CD14-positive monocyte (primary cell): Measurements from ENCODE around the gene DCC. TPM values are rescaled to one million over a fixed set of nuclear protein-coding genes. Genes with fewer than 3 reads are reported as not detected.

ENCODE experiments used
- DNase-seq, 3 donors: peaks; one replicate each; pipeline ENCODE4 v3.0.0-alpha.2; 2011 to 2022
- H2AFZ ChIP-seq: 2 replicates; pipeline ENCODE4 v1.6.0; 2012; ENCODE audit warnings: mild to moderate bottlenecking, low read depth, low read length, inconsistent platforms; ENCODE audit not compliant: insufficient read depth, poor library complexity, severe bottlenecking
- H3K27ac ChIP-seq, 2 donors: 1 replicate in 1 of 2; 2 replicates in 1 of 2; pipeline ENCODE4 v1.5.1; 2012 to 2013; ENCODE audit warnings: low read length in 2 of 2, control low read depth in 1 of 2, inconsistent platforms in 1 of 2, low read depth in 1 of 2, mild to moderate bottlenecking in 1 of 2
- H3K27me3 ChIP-seq, 2 donors: one replicate each; pipeline versions ENCODE4 v1.6.0 to v1.6.1; 2011 to 2013; ENCODE audit warnings: low read length in 2 of 2; ENCODE audit not compliant: control insufficient read depth in 2 of 2, insufficient read depth in 2 of 2
- H3K36me3 ChIP-seq, 2 donors: replicated peaks in 1 of 2; 1 replicate in 1 of 2; 2 replicates in 1 of 2; pipeline versions ENCODE4 v1.5.1 to v1.6.1; 2012 to 2013; ENCODE audit warnings: low read length in 2 of 2, control low read depth in 1 of 2, inconsistent platforms in 1 of 2, mild to moderate bottlenecking in 1 of 2; ENCODE audit not compliant: insufficient read depth in 2 of 2, control insufficient read depth in 1 of 2
- H3K4me1 ChIP-seq, 2 donors: 1 replicate in 1 of 2; 2 replicates in 1 of 2; pipeline versions ENCODE4 v1.5.1 to v1.6.1; 2012 to 2013; ENCODE audit warnings: low read length in 2 of 2, control low read depth in 1 of 2, inconsistent platforms in 1 of 2, mild to moderate bottlenecking in 1 of 2, moderate library complexity in 1 of 2; ENCODE audit not compliant: insufficient read depth in 2 of 2, control insufficient read depth in 1 of 2
- H3K4me2 ChIP-seq: replicated peaks from 2 replicates; pipeline ENCODE3; 2012; ENCODE audit warnings: low read length, moderate library complexity, mild to moderate bottlenecking; ENCODE audit not compliant: poor library complexity, severe bottlenecking; ENCODE audit errors: extremely low read depth
- H3K4me3 ChIP-seq, 3 experiments: fragments of 200-600 bp in 1 of 3; sonication (generic) in 1 of 3; replicated peaks in 1 of 3; 1 replicate in 2 of 3; 2 replicates in 1 of 3; pipeline ENCODE4 v1.5.1; 2011 to 2013; ENCODE audit warnings: low read length in 3 of 3, mild to moderate bottlenecking in 3 of 3, control low read depth in 2 of 3, low read depth in 2 of 3, inconsistent platforms in 1 of 3, moderate library complexity in 1 of 3
- H3K79me2 ChIP-seq: 2 replicates; pipeline ENCODE4 v1.6.0; 2012; ENCODE audit warnings: mild to moderate bottlenecking, control low read depth, inconsistent platforms, low read length, moderate library complexity; ENCODE audit not compliant: insufficient read depth
- H3K9ac ChIP-seq: 2 replicates; pipeline ENCODE4 v1.6.0; 2017; ENCODE audit warnings: low read length, mild to moderate bottlenecking; ENCODE audit not compliant: insufficient read depth, poor library complexity, severe bottlenecking
- H3K9me3 ChIP-seq, 2 donors: replicated peaks in 1 of 2; 1 replicate in 1 of 2; 2 replicates in 1 of 2; pipeline versions ENCODE4 v1.5.1 to v1.6.1; 2012 to 2013; ENCODE audit warnings: low read length in 2 of 2, control low read depth in 1 of 2; ENCODE audit not compliant: control insufficient read depth in 1 of 2, insufficient read depth in 1 of 2
- H4K20me1 ChIP-seq: 2 replicates; pipeline ENCODE4 v1.6.0; 2012; ENCODE audit warnings: mild to moderate bottlenecking, low read length, control low read depth, moderate library complexity; ENCODE audit not compliant: insufficient read depth
- H3K27ac Mint-ChIP-seq, 7 donors: one replicate each; pipeline ENCODE4 v1.8.0; 2020; ENCODE audit warnings: mild to moderate bottlenecking in 7 of 7, mixed read lengths in 7 of 7, moderate library complexity in 6 of 7, inconsistent platforms in 2 of 7
- H3K27me3 Mint-ChIP-seq, 3 donors: one replicate each; pipeline ENCODE4 v1.8.0; 2021 to 2022; ENCODE audit warnings: low read depth in 3 of 3, mild to moderate bottlenecking in 3 of 3, mixed read lengths in 3 of 3, moderate library complexity in 3 of 3, inconsistent platforms in 1 of 3
- H3K36me3 Mint-ChIP-seq, 2 donors: one replicate each; pipeline ENCODE4 v1.8.0; 2020; ENCODE audit warnings: mixed read lengths in 2 of 2, inconsistent platforms in 1 of 2, mild to moderate bottlenecking in 1 of 2
- H3K4me1 Mint-ChIP-seq: one replicate; pipeline ENCODE4 v1.8.0; 2020; ENCODE audit warnings: mild to moderate bottlenecking, mixed read lengths
- H3K4me3 Mint-ChIP-seq, 2 donors: one replicate each; pipeline ENCODE4 v1.8.0; 2020; ENCODE audit warnings: mild to moderate bottlenecking in 2 of 2, mixed read lengths in 2 of 2, moderate library complexity in 1 of 2
- H3K9me3 Mint-ChIP-seq, 7 donors: one replicate each; pipeline ENCODE4 v1.8.0; 2020 to 2022; ENCODE audit warnings: mixed read lengths in 7 of 7, mild to moderate bottlenecking in 6 of 7, moderate library complexity in 6 of 7, inconsistent platforms in 2 of 7
- CTCF ChIP-seq: fragments of 200-600 bp; IDR thresholded peaks from one replicate; pipeline ENCODE4 v1.8.0; 2022; ENCODE audit warnings: antibody characterized with exemption, mild to moderate bottlenecking
- WGBS: methylation state at CpG from one replicate; pipeline ENCODE4 v1.1.5; 2013; ENCODE audit warnings: missing lambda C conversion rate; ENCODE audit not compliant: insufficient coverage; 5-methylcytosine and 5-hydroxymethylcytosine counted together
- intact Hi-C, 2 donors: fragments of 100-400 bp; cut with micrococcal nuclease; formaldehyde crosslinking; loops; one replicate each; pipeline versions ENCODE4 v1.15.0 to v1.15.1; 2023
- polyA plus RNA-seq, 3 donors: library from polyadenylated mRNA; depleted of rRNA in 1 of 3; unstranded in 2 of 3; stranded (reverse) in 1 of 3; fragments of 300-500 nt in 2 of 3; fragments of >200 nt in 1 of 3; fragmentation: Illumina TruSeq in 2 of 3; gene quantifications; 1 replicate in 2 of 3; 2 replicates in 1 of 3; pipeline ENCODE4 v1.2.3, GENCODE V29; 2012 to 2021

DCC gene
- polyA plus RNA-seq, 3 donors: not detected

DNA sequence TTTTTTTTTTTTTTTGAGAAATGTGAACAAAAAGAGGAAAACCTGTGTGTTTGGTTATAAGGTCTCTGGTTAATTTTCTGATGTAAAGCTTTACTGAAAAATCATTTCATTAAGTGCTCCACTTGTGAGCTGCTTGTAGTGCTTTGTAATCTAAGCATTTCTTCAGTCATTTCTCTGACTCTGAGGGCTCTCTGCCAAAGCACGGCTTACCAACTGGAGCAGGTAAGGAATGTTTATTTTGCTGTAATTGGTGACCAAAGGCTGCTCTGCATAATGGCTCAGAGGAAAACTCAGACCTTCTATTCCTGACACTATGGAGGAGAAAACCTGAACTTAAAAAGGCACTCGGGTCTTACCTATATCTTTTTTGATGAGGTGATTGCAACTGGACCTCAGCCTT lies 1035.6 kb downstream of the DCC start:
- Mint-ChIP-seq H3K4me3 (no peak overlapping the region), H3K4me1 (no peaks in the 10 kb centered on the region), H3K27me3 (no peaks in the 10 kb centered on the region), H3K36me3 (no peaks in the 10 kb centered on the region), H3K27ac (no peak overlapping the region), H3K9me3 (peaks cover 0 to 4% (median 0%) of the 10 kb centered on the region in 7 donors)
- Histone ChIP-seq H3K9ac (no peak overlapping the region), H2AFZ (no peak overlapping the region), H3K4me3 (no peak overlapping the region), H3K27me3 (no peaks in the 10 kb centered on the region), H4K20me1 (no peaks in the 10 kb centered on the region), H3K79me2 (no peaks in the 10 kb centered on the region), H3K36me3 (no peaks in the 10 kb centered on the region), H3K4me2 (no peak overlapping the region), H3K4me1 (no peaks in the 10 kb centered on the region), H3K9me3 (no peaks in the 10 kb centered on the region), H3K27ac (no peak overlapping the region)
- no peak for DNase-seq
- intact Hi-C loops: no loop called here
- no peak for TF ChIP-seq CTCF
- no CpG with 5 or more reads among the region's 2 CpGs for WGBS

DNA sequence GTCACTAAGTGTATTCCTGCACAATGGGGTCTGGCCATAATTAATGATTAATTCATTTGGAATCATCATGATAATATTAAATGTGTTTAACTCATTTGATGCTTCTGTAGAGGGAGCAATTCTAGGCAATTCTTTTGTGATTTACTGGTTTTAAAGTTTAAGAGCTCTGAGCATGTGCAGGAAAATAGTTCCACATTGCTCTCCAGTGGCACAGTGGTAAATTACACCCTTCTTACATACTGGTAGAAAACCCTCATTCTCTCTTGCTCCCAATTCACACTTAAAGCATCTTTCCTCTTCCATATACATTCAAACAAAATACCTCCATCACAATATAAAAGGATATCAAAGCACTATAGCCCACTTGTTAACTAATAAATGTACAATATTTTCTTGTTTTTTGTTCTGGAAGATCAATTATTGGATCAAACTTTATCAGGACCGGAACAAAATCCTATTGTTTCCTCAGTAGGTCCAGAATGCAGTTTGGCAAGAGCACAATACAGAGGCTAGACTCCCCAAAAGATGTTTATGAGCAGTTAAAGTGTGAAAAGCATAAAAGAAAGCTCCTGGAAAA lies 1040.2 kb downstream of the DCC start:
- H3K4me1 Mint-ChIP-seq: no peaks in the 10 kb centered on the region
- peaks cover 0 to 4% (median 0%) of the 10 kb centered on the region in 7 donors for H3K9me3 Mint-ChIP-seq
- no CpG with 5 or more reads among the region's 1 CpG for WGBS
- H3K36me3 Mint-ChIP-seq: no peaks in the 10 kb centered on the region
- no peaks in the 10 kb centered on the region for H4K20me1 ChIP-seq
- no peak overlapping the region for H3K4me2 ChIP-seq
- no peak overlapping the region for H3K27ac Mint-ChIP-seq
- intact Hi-C loops: no loop called here
- no peaks in the 10 kb centered on the region for H3K79me2 ChIP-seq
- no peak overlapping the region for H3K4me3 Mint-ChIP-seq
- H3K4me1 ChIP-seq: no peaks in the 10 kb centered on the region
- no peak for DNase-seq
- no peaks in the 10 kb centered on the region for H3K36me3 ChIP-seq
- H3K27me3 Mint-ChIP-seq: no peaks in the 10 kb centered on the region
- H3K9ac ChIP-seq: no peak overlapping the region
- no peaks in the 10 kb centered on the region for H3K9me3 ChIP-seq
- peak; percentile 33 for TF ChIP-seq CTCF
- no peaks in the 10 kb centered on the region for H3K27me3 ChIP-seq
- H3K27ac ChIP-seq: no peak overlapping the region
- H2AFZ ChIP-seq: no peak overlapping the region
- H3K4me3 ChIP-seq: no peak overlapping the region
